HL-60 (cell line): ENCODE data around the gene PIP5K1B.

Experiments used
- DNase-seq, 2 experiments: peaks; one replicate each; pipeline ENCODE4 v3.0.0-alpha.2; 2010 to 2020; ENCODE audit warnings: low read depth in 1 of 2, low spot score in 1 of 2
- H3K27ac ChIP-seq: fragments of 250-450 bp; sonication (Bioruptor Pico); replicated peaks from 2 replicates; pipeline ENCODE4 v1.5.1; 2020; ENCODE audit warnings: mild to moderate bottlenecking, moderate library complexity
- H3K27me3 ChIP-seq: fragments of 250-450 bp; sonication (Bioruptor Pico); 2 replicates; pipeline ENCODE4 v1.5.1; 2021; ENCODE audit warnings: mild to moderate bottlenecking, moderate library complexity; ENCODE audit not compliant: insufficient read depth, poor library complexity, severe bottlenecking
- H3K4me3 ChIP-seq: replicated peaks from 2 replicates; pipeline ENCODE4 v1.5.1; 2011; ENCODE audit warnings: mild to moderate bottlenecking, control low read depth, low read length; ENCODE audit not compliant: insufficient read depth
- GABPA ChIP-seq: IDR thresholded peaks from 2 replicates; pipeline ENCODE4 v1.6.1; 2012; ENCODE audit warnings: low read depth
- POLR2AphosphoS5 ChIP-seq: IDR thresholded peaks from 2 replicates; pipeline ENCODE4 v1.6.1; 2012; ENCODE audit warnings: low read depth
- SPI1 ChIP-seq: IDR thresholded peaks from 2 replicates; pipeline ENCODE4 v1.6.1; 2012; ENCODE audit warnings: low read depth, mild to moderate bottlenecking, borderline replicate concordance
- TF ChIP-seq, protein P1 (sequence below): IDR thresholded peaks from 2 replicates; pipeline ENCODE4 v1.6.1; 2012; ENCODE audit warnings: low read depth; ENCODE audit not compliant: insufficient replicate concordance
- TF ChIP-seq, protein P2 (sequence below): IDR thresholded peaks from one replicate; pipeline ENCODE4 v1.5.1; 2011; ENCODE audit warnings: low read length, control low read depth, inconsistent platforms; ENCODE audit not compliant: insufficient read depth

The PIP5K1B gene

DNA sequence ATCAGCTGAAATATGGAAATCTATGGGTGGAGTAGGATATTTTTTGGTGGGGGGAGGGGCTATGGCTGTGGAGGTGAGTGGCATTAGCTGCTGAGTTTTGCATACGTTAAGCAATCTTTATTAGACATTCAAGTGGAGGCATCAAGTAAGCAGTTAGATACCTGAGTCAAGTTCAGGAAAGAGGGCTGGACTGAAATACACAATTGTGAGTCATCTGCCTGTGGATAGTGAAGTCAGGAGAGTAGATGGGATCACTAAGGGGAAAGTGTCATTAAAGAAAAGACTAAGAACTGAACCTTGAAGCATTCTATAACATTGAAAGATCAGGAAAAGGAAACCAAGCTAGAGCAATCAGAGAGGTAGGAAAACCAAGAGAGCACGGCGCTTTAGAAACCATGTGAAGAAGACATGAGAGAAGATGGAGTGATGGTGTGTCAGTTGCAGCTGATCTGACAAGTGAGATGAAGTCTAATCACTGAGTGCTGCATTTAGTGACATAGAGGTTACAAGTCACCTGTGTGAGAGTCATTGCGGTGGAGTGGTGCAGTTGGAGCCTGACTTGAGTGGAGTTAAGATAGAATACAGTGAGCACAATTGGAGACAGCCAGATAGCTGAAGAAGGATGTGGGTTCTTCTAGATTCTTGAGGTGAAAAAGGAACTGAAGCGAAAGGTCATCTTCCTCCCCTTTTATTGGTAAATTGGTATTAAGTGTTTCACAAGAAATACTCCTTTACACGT lies 88.7 kb downstream of the PIP5K1B start:
- Histone ChIP-seq H3K27ac (no peak overlapping the region), H3K4me3 (no peak overlapping the region), H3K27me3 (no peaks in the 10 kb centered on the region)
- DNase-seq = peak in 1 of 2 experiments; percentile 11
- TF ChIP-seq GABPA = no peak
- TF ChIP-seq SPI1 = peak; percentile 11; the same call in 1 of the 2 replicates

DNA sequence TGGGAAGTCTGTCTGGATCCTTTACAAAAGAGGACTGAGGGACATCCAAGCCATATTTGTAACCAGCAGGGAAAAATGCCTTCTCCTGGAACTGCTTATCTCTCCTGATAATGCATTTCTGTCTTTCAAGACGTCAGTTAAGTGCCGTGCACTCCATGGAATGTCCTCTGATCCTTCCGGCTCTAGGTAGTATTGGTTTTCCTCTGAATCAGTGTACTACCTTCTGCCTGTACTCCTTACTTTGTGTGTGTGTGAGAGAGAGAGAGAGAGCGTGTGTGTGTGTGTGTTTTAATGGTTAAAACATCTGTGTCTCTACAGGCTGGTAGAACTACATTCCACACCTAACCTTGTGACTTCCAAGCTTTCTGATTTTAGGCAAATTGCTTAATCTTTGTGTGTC lies 89.9 kb downstream of the PIP5K1B start:
- no peak for DNase-seq
- TF ChIP-seq POLR2AphosphoS5 = no peak
- TF ChIP-seq, protein P1, sequence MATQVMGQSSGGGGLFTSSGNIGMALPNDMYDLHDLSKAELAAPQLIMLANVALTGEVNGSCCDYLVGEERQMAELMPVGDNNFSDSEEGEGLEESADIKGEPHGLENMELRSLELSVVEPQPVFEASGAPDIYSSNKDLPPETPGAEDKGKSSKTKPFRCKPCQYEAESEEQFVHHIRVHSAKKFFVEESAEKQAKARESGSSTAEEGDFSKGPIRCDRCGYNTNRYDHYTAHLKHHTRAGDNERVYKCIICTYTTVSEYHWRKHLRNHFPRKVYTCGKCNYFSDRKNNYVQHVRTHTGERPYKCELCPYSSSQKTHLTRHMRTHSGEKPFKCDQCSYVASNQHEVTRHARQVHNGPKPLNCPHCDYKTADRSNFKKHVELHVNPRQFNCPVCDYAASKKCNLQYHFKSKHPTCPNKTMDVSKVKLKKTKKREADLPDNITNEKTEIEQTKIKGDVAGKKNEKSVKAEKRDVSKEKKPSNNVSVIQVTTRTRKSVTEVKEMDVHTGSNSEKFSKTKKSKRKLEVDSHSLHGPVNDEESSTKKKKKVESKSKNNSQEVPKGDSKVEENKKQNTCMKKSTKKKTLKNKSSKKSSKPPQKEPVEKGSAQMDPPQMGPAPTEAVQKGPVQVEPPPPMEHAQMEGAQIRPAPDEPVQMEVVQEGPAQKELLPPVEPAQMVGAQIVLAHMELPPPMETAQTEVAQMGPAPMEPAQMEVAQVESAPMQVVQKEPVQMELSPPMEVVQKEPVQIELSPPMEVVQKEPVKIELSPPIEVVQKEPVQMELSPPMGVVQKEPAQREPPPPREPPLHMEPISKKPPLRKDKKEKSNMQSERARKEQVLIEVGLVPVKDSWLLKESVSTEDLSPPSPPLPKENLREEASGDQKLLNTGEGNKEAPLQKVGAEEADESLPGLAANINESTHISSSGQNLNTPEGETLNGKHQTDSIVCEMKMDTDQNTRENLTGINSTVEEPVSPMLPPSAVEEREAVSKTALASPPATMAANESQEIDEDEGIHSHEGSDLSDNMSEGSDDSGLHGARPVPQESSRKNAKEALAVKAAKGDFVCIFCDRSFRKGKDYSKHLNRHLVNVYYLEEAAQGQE = no peak
- TF ChIP-seq GABPA = no peak
- TF ChIP-seq SPI1 = no peak
- TF ChIP-seq, protein P2, sequence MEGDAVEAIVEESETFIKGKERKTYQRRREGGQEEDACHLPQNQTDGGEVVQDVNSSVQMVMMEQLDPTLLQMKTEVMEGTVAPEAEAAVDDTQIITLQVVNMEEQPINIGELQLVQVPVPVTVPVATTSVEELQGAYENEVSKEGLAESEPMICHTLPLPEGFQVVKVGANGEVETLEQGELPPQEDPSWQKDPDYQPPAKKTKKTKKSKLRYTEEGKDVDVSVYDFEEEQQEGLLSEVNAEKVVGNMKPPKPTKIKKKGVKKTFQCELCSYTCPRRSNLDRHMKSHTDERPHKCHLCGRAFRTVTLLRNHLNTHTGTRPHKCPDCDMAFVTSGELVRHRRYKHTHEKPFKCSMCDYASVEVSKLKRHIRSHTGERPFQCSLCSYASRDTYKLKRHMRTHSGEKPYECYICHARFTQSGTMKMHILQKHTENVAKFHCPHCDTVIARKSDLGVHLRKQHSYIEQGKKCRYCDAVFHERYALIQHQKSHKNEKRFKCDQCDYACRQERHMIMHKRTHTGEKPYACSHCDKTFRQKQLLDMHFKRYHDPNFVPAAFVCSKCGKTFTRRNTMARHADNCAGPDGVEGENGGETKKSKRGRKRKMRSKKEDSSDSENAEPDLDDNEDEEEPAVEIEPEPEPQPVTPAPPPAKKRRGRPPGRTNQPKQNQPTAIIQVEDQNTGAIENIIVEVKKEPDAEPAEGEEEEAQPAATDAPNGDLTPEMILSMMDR = no peak
- Histone ChIP-seq H3K4me3 (no peak overlapping the region), H3K27me3 (no peaks in the 10 kb centered on the region), H3K27ac (no peak overlapping the region)

DNA sequence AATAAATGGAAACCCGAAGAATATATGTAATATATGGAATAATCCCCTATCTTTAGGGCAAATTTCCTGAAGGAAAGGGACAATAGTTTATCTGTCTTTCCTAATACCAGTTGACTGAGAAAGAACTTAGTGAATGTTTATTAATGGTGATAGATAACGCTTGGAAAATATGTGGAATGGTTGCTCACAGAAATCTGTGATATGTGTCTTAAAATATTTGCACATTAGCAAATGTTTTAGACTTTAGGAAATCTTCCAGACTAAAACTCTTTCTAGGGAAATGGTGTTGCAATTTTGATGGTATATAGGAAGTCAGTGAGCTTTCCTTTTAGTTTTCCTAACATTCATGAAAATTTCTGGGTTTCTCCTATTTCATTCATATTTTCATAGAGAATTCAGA lies 90.4 kb downstream of the PIP5K1B start:
- DNase-seq = no peak
- TF ChIP-seq, protein P2 = no peak
- no peak for TF ChIP-seq SPI1
- TF ChIP-seq, protein P1 = no peak
- no peak for TF ChIP-seq GABPA
- TF ChIP-seq POLR2AphosphoS5 = no peak
- H3K4me3 ChIP-seq = no peak overlapping the region
- no peak overlapping the region for H3K27ac ChIP-seq
- H3K27me3 ChIP-seq = no peaks in the 10 kb centered on the region

DNA sequence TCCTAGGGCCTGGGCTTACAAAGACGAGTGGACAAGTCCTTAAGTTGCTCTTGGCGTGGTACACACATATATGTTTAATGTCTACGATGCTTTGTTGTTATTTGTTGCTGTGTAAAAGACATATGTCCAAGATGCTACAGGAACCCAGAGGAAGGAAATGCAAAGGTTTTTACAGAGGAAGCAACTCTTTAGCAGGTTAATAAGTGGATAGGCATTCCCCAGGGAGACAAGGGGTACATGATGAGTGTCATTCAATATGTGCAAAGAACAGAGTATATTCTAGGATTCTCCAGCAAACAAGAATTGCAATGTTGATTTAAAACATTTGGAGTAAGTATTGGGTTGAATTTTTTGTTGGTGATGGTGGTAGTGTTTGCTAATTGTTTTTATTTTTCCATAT lies 92.1 kb downstream of the PIP5K1B start:
- Histone ChIP-seq H3K27me3 (no peaks in the 10 kb centered on the region), H3K27ac (no peak overlapping the region), H3K4me3 (no peak overlapping the region)
- DNase-seq = no peak
- TF ChIP-seq SPI1 = no peak
- TF ChIP-seq, protein P2 = no peak
- no peak for TF ChIP-seq GABPA
- TF ChIP-seq, protein P1 = no peak
- no peak for TF ChIP-seq POLR2AphosphoS5
